CD4-positive, alpha-beta memory T cell (primary cell): Measurements from ENCODE around the gene GRIP2. TPM values are rescaled to one million over a fixed set of nuclear protein-coding genes. Genes with fewer than 3 reads are reported as not detected.

Source experiments
- CTCF ChIA-PET: fragments of 350-600 bp; sonication (Branson Sonifier 250); formaldehyde crosslinking; loops from one replicate; lab custom pipeline; 2021; ENCODE audit warnings: inconsistent platforms; ENCODE audit not compliant: partially characterized antibody; lab: Charles Lee
- POLR2A ChIA-PET: fragments of 350-600 bp; sonication (Branson Sonifier 250); formaldehyde crosslinking; loops from one replicate; lab custom pipeline; 2021; ENCODE audit not compliant: partially characterized antibody; lab: Charles Lee
- DNase-seq, 5 donors: peaks; one replicate each; pipeline versions ENCODE4 v3.0.0 to v3.0.0-alpha.2; 2020 to 2022; ENCODE audit warnings: mixed read lengths in 1 of 5
- H3K27ac ChIP-seq: one replicate; pipeline ENCODE4 v1.7.0; 2013; ENCODE audit warnings: low read depth, low read length
- H3K27me3 ChIP-seq: 2 replicates; pipeline ENCODE4 v1.7.0; 2013; ENCODE audit warnings: mild to moderate bottlenecking, low read length, moderate library complexity; ENCODE audit not compliant: insufficient read depth
- H3K36me3 ChIP-seq: 2 replicates; pipeline ENCODE4 v1.7.0; 2013; ENCODE audit warnings: mild to moderate bottlenecking, low read length, moderate library complexity; ENCODE audit not compliant: insufficient read depth
- H3K4me1 ChIP-seq: 2 replicates; pipeline ENCODE4 v1.7.0; 2013; ENCODE audit warnings: mild to moderate bottlenecking, low read length, moderate library complexity; ENCODE audit not compliant: insufficient read depth
- H3K4me3 ChIP-seq, 2 donors: one replicate each; pipeline ENCODE4 v1.7.0; 2013; ENCODE audit warnings: low read length in 2 of 2, mild to moderate bottlenecking in 1 of 2
- H3K9me3 ChIP-seq, 2 donors: one replicate each; pipeline ENCODE4 v1.7.0; 2013; ENCODE audit warnings: low read length in 2 of 2, control low read depth in 1 of 2; ENCODE audit not compliant: control insufficient read depth in 1 of 2
- H3K27ac Mint-ChIP-seq, 7 donors: one replicate each; pipeline ENCODE4 v1.8.0; 2020 to 2021; ENCODE audit warnings: mixed read lengths in 7 of 7, mild to moderate bottlenecking in 6 of 7, inconsistent platforms in 3 of 7, moderate library complexity in 3 of 7
- H3K27me3 Mint-ChIP-seq, 2 donors: one replicate each; pipeline ENCODE4 v1.8.0; 2020 to 2021; ENCODE audit warnings: mixed read lengths in 2 of 2
- H3K36me3 Mint-ChIP-seq, 2 donors: one replicate each; pipeline ENCODE4 v1.8.0; 2020 to 2021; ENCODE audit warnings: mixed read lengths in 2 of 2, inconsistent platforms in 1 of 2, mild to moderate bottlenecking in 1 of 2
- H3K4me1 Mint-ChIP-seq, 4 donors: one replicate each; pipeline ENCODE4 v1.8.0; 2020 to 2021; ENCODE audit warnings: mixed read lengths in 4 of 4, mild to moderate bottlenecking in 1 of 4
- H3K4me3 Mint-ChIP-seq, 8 donors: one replicate each; pipeline ENCODE4 v1.8.0; 2020 to 2021; ENCODE audit warnings: mixed read lengths in 8 of 8, mild to moderate bottlenecking in 7 of 8, moderate library complexity in 6 of 8, inconsistent platforms in 3 of 8
- H3K9me3 Mint-ChIP-seq, 8 donors: one replicate each; pipeline ENCODE4 v1.8.0; 2020 to 2021; ENCODE audit warnings: mixed read lengths in 8 of 8, mild to moderate bottlenecking in 5 of 8, inconsistent platforms in 3 of 8, moderate library complexity in 1 of 8
- intact Hi-C: fragments of 100-400 bp; cut with micrococcal nuclease; formaldehyde crosslinking; loops from one replicate; pipeline ENCODE4 v1.15.1; 2023
- polyA plus RNA-seq, 2 donors: library from polyadenylated mRNA; unstranded; fragments of 300-500 nt; fragmentation: Illumina TruSeq; gene quantifications; one replicate each; pipeline ENCODE4 v1.2.3, GENCODE V29; 2021
- total RNA-seq, 2 experiments: library from RNA; stranded (reverse); gene quantifications; one replicate each; pipeline ENCODE4 v1.2.3, GENCODE V29; 2021

GRIP2 gene
- total RNA-seq (not detected), polyA plus RNA-seq (not detected)

DNA sequence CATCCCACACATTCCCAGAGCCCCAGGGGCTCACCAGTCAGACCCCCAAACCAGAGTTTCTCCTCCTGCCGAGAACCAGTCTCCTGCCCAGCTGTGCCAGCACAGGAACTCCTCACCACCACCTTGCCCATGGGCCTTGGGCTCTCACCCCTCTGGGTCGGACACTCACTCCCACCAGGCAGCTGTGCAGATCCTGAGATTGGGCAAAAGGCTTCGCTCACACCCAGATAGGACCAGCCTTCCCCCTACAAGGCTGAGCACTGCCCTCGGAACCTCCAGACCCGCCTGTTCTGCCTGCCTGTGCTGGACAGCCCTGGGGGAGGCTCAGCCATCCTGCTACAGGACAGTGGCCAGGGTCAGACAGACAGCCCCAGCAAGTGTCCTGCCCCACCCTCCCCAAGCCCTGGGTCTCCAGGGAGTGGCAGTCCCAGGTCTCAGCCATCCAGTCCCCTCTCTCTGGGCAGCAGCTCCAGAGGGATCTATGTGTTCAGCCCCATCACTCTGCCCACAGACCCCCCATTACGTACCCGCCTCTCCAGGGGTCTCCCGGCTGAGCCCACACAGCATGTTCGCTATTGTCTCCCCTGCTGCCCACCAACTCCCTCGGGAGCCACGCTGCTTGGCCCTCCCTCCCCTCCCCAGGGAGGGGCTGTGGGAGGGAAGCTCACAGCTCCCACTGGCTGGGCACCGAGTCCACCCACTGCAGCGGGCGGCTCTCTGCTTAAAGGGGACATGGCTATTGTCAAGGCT is at the start of gene GRIP2:
GRIP2 (minus strand) TSS at position 601 of the 750 bp plus-strand sequence; CDS start at position 567, 34 bp downstream.
- CTCF ChIA-PET: interaction anchor here (1.0 to 1.6 kb wide), 2 partner anchors 10 to 28 kb away, joined by 3 to 5 read pairs; no protein-coding TSS in a partner anchor
- intact Hi-C loops: no loop called here
- H3K4me1 Mint-ChIP-seq: no peaks in the 10 kb centered on the region
- no peak for DNase-seq
- Histone ChIP-seq H3K36me3 (no peaks in the 10 kb centered on the region), H3K4me3 (no peak within 1 kb of the TSS), H3K27ac (no peak within 1 kb of the TSS), H3K9me3 (no peaks in the 10 kb centered on the region), H3K27me3 (no peaks in the 10 kb centered on the region), H3K4me1 (no peaks in the 10 kb centered on the region)
- POLR2A ChIA-PET: no interaction called here
- H3K36me3 Mint-ChIP-seq: no peaks in the 10 kb centered on the region
- no peaks in the 10 kb centered on the region for H3K9me3 Mint-ChIP-seq
- no peak within 1 kb of the TSS for H3K27ac Mint-ChIP-seq
- H3K4me3 Mint-ChIP-seq: no peak within 1 kb of the TSS
- H3K27me3 Mint-ChIP-seq: peaks cover 2% of the 10 kb centered on the region in 2 donors

DNA sequence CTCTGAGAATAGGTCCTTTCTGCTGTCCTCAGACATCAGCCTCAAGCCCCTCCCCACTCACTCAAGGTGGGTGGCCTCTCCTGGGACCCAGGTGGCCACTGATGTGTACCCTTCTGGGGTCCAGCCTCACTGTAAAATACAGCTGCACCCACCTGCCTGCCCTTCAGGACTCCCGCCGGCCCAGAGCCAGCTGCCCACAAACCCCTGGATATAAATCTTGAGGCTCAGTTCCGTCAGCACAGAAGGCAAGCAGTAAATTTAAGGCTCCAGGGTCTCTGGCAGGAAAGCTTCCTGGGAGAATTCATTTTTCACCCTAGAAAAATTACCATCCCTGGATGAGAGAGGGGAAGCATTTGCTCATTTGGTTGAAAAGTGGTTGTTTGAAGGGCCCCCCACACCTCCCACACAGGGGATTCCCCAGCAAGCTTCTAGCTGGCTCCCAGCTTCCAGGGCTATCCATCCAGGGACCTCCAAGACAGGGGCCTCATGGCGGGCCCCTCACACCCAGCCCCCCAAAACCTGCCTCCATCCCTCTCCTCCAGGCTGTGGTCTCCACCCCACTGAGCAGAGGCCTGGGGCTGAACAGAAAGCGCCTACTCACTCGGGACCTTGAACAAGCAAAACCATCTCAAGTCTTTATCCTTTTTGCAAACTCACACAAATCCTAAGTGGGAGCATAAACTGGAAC is 48.4 kb upstream of the GRIP2 start:
- intact Hi-C loops: no loop called here
- Histone ChIP-seq H3K27me3 (no peaks in the 10 kb centered on the region), H3K36me3 (no peaks in the 10 kb centered on the region), H3K27ac (no peak overlapping the region), H3K4me1 (no peaks in the 10 kb centered on the region), H3K9me3 (no peaks in the 10 kb centered on the region), H3K4me3 (no peak overlapping the region)
- ChIA-PET POLR2A (no interaction called here), CTCF (no interaction called here)
- Mint-ChIP-seq H3K27me3 (peaks cover 15 to 28% of the 10 kb centered on the region in 2 donors), H3K36me3 (no peaks in the 10 kb centered on the region), H3K4me3 (no peak overlapping the region), H3K4me1 (no peaks in the 10 kb centered on the region), H3K27ac (no peak overlapping the region), H3K9me3 (no peaks in the 10 kb centered on the region)
- DNase-seq: no peak

- Mint-ChIP-seq H3K4me1 (no peaks in the 10 kb centered on the region), H3K4me3 (no peak overlapping the region), H3K36me3 (no peaks in the 10 kb centered on the region), H3K9me3 (no peaks in the 10 kb centered on the region), H3K27ac (no peak overlapping the region), H3K27me3 (peaks cover 15 to 29% of the 10 kb centered on the region in 2 donors)
- ChIA-PET POLR2A (no interaction called here), CTCF (no interaction called here)
- Histone ChIP-seq H3K4me1 (no peaks in the 10 kb centered on the region), H3K27ac (no peak overlapping the region), H3K36me3 (no peaks in the 10 kb centered on the region), H3K4me3 (no peak overlapping the region), H3K27me3 (no peaks in the 10 kb centered on the region), H3K9me3 (no peaks in the 10 kb centered on the region)
- intact Hi-C loops: no loop called here
- DNase-seq: no peak
These were observed 47.7 kb upstream of the GRIP2 start for GRCh38 chr3:14587740-14588360.

- peaks cover 14 to 30% of the 10 kb centered on the region in 2 donors for H3K27me3 Mint-ChIP-seq
- ChIA-PET POLR2A (no interaction called here), CTCF (no interaction called here)
- H3K36me3 Mint-ChIP-seq: no peaks in the 10 kb centered on the region
- no peaks in the 10 kb centered on the region for H3K27me3 ChIP-seq
- no peaks in the 10 kb centered on the region for H3K4me1 ChIP-seq
- DNase-seq: no peak
- H3K27ac ChIP-seq: no peak overlapping the region
- no peak overlapping the region for H3K27ac Mint-ChIP-seq
- intact Hi-C loops: no loop called here
- H3K4me1 Mint-ChIP-seq: no peaks in the 10 kb centered on the region
- H3K4me3 Mint-ChIP-seq: no peak overlapping the region
- H3K9me3 Mint-ChIP-seq: no peaks in the 10 kb centered on the region
- H3K4me3 ChIP-seq: no peak overlapping the region
- H3K9me3 ChIP-seq: no peaks in the 10 kb centered on the region
- no peaks in the 10 kb centered on the region for H3K36me3 ChIP-seq
These were observed 46.5 kb upstream of the GRIP2 start for GRCh38 chr3:14586611-14587010.

GRCh38 chr3:14583548-14584091 is 43.5 kb upstream of the GRIP2 start:
- ChIA-PET POLR2A (no interaction called here), CTCF (no interaction called here)
- intact Hi-C loops: no loop called here
- H3K9me3 Mint-ChIP-seq: no peaks in the 10 kb centered on the region
- Histone ChIP-seq H3K4me3 (no peak overlapping the region), H3K27ac (no peak overlapping the region), H3K27me3 (no peaks in the 10 kb centered on the region), H3K36me3 (no peaks in the 10 kb centered on the region), H3K9me3 (no peaks in the 10 kb centered on the region), H3K4me1 (no peaks in the 10 kb centered on the region)
- H3K4me1 Mint-ChIP-seq: no peaks in the 10 kb centered on the region
- H3K27me3 Mint-ChIP-seq: peaks cover 14 to 27% of the 10 kb centered on the region in 2 donors
- no peak overlapping the region for H3K4me3 Mint-ChIP-seq
- DNase-seq: no peak
- no peaks in the 10 kb centered on the region for H3K36me3 Mint-ChIP-seq
- H3K27ac Mint-ChIP-seq: no peak overlapping the region

DNA sequence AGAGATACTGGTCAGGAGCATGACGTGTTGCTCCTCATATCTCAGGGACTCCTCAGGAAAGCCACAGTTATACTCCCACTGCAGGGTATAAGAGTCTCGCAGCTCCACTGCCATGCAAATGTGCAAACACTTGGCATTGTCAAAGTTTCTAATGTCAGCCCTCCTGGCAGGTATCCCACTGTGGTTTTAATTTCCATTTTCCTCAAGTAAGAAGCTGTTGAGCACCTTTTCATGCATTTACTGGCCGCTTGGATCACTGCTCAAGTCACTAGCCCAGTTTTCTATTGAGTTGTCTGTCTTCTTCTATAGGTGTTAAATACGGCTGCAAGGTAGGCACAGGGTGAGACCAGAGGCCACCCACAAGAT is 41.9 kb upstream of the GRIP2 start:
- Mint-ChIP-seq H3K27ac (no peak overlapping the region), H3K36me3 (no peaks in the 10 kb centered on the region), H3K4me3 (no peak overlapping the region), H3K4me1 (no peaks in the 10 kb centered on the region), H3K27me3 (peaks cover 14 to 27% of the 10 kb centered on the region in 2 donors), H3K9me3 (no peaks in the 10 kb centered on the region)
- H3K36me3 ChIP-seq: no peaks in the 10 kb centered on the region
- intact Hi-C loops: no loop called here
- no peak overlapping the region for H3K27ac ChIP-seq
- H3K4me1 ChIP-seq: no peaks in the 10 kb centered on the region
- no peak for DNase-seq
- no peaks in the 10 kb centered on the region for H3K9me3 ChIP-seq
- POLR2A ChIA-PET: no interaction called here
- no peaks in the 10 kb centered on the region for H3K27me3 ChIP-seq
- no peak overlapping the region for H3K4me3 ChIP-seq
- CTCF ChIA-PET: no interaction called here

- H3K4me1 ChIP-seq: no peaks in the 10 kb centered on the region
- intact Hi-C loops: no loop called here
- H3K36me3 Mint-ChIP-seq: no peaks in the 10 kb centered on the region
- H3K4me3 Mint-ChIP-seq: no peak overlapping the region
- H3K27me3 ChIP-seq: no peaks in the 10 kb centered on the region
- DNase-seq: no peak
- no peaks in the 10 kb centered on the region for H3K4me1 Mint-ChIP-seq
- POLR2A ChIA-PET: no interaction called here
- no peaks in the 10 kb centered on the region for H3K9me3 ChIP-seq
- H3K27me3 Mint-ChIP-seq: peaks cover 14 to 27% of the 10 kb centered on the region in 2 donors
- H3K9me3 Mint-ChIP-seq: no peaks in the 10 kb centered on the region
- H3K36me3 ChIP-seq: no peaks in the 10 kb centered on the region
- H3K27ac Mint-ChIP-seq: peak overlapping the region in 1 of 7 donors; percentile 36
- CTCF ChIA-PET: no interaction called here
- no peak overlapping the region for H3K27ac ChIP-seq
- H3K4me3 ChIP-seq: no peak overlapping the region
These were observed 41.3 kb upstream of the GRIP2 start for GRCh38 chr3:14581334-14582044.
